ENCODE measurements around the gene C1QB. TPM values are rescaled to one million over a fixed set of nuclear protein-coding genes. Genes with fewer than 3 reads are reported as not detected.

Gene C1QB
- polyA plus RNA-seq, 1 of the 3 experiments (the other 2 are of a cell fraction) = not detected

GRCh38 chr1:22660716-22661241 is 7.7 kb downstream of the C1QB start:
- no peaks in the 10 kb centered on the region for H3K79me2 ChIP-seq (ENCODE audit: insufficient read depth)
- no peaks in the 10 kb centered on the region for H3K36me3 ChIP-seq (replicated peaks in 1 of 2; ENCODE audit: control insufficient read depth in 1 of 2, insufficient read depth in 2 of 2, low read length in 1 of 2)
- WGBS (ENCODE audit: low lambda C conversion rate) = 67% methylated on average over 18 of the region's 19 CpGs
- H2AFZ ChIP-seq (ENCODE audit: low read depth) = no peak overlapping the region
- no peaks in the 10 kb centered on the region for H3K9me3 ChIP-seq
- no peaks in the 10 kb centered on the region for H4K20me1 ChIP-seq (ENCODE audit: insufficient read depth)
- no peak overlapping the region for H3K4me2 ChIP-seq
- TF ChIP-seq TCF12 (IDR thresholded peaks at IDR 0.05) (no peak), RXRA (IDR thresholded peaks at IDR 0.05; ENCODE audit: borderline replicate concordance, low read depth) (no peak), RCOR1 (IDR thresholded peaks at IDR 0.05; ENCODE audit: low read length) (no peak), EZH2phosphoT487 (IDR thresholded peaks at IDR 0.05; ENCODE audit: borderline replicate concordance, low read depth) (no peak), REST (IDR thresholded peaks at IDR 0.05; ENCODE audit: low read depth, low read length) (no peak), FOSL2 (IDR thresholded peaks at IDR 0.05; ENCODE audit: borderline replicate concordance, low read depth) (no peak), EP300 (IDR thresholded peaks at IDR 0.05; ENCODE audit: borderline replicate concordance in 1 of 2, low read depth in 1 of 2, low read length in 1 of 2) (no peak), IRF3 (IDR thresholded peaks at IDR 0.05; ENCODE audit: low read depth, low read length) (no peak), FOXJ3 (CRISPR knock-in tag; IDR thresholded peaks at IDR 0.05) (no peak), USF1 (IDR thresholded peaks at IDR 0.05; ENCODE audit: borderline replicate concordance, low read depth) (no peak), USF2 (IDR thresholded peaks at IDR 0.05; ENCODE audit: borderline replicate concordance, low read depth, low read length) (no peak), GABPA (IDR thresholded peaks at IDR 0.05; ENCODE audit: low read depth) (no peak), CTCF (IDR thresholded peaks at IDR 0.05) (no peak), MXI1 (IDR thresholded peaks at IDR 0.05; ENCODE audit: low read depth, low read length) (no peak), SIN3A (IDR thresholded peaks at IDR 0.05; ENCODE audit: borderline replicate concordance, low read depth, low read length) (no peak), POLR2AphosphoS5 (IDR thresholded peaks at IDR 0.05; ENCODE audit: low read depth, low read length) (no peak), RFX5 (IDR thresholded peaks at IDR 0.05; ENCODE audit: low read length) (no peak), CHD2 (IDR thresholded peaks at IDR 0.05; ENCODE audit: low read length, partially characterized antibody) (no peak)
- no peak for DNase-seq
- H3K9ac ChIP-seq = no peak overlapping the region
- no peak overlapping the region for H3K27ac ChIP-seq (ENCODE audit: low read depth in 2 of 2, low read length in 1 of 2)
- H3K27me3 ChIP-seq (ENCODE audit: insufficient read depth) = peaks cover 26% of the 10 kb centered on the region; the same call in 1 of the 2 replicates
- no peak overlapping the region for H3K4me3 ChIP-seq (ENCODE audit: low read depth in 2 of 2, low read length in 1 of 2)
- no peaks in the 10 kb centered on the region for H3K9me2 ChIP-seq
- POLR2A ChIA-PET = no interaction called here
- CTCF ChIA-PET = interaction anchor here (0.8 to 3.3 kb wide), 3 partner anchors 10 to 303 kb away, joined by 3 to 8 read pairs (median 4); partner anchors contain the start of gene C1QC
- H3K4me1 ChIP-seq (ENCODE audit: control insufficient read depth in 1 of 2, insufficient read depth in 2 of 2, low read depth in 1 of 2, low read length in 1 of 2) = no peaks in the 10 kb centered on the region
- H3F3A ChIP-seq (replicated peaks; ENCODE audit: insufficient read depth) = no peaks in the 10 kb centered on the region

Measured in SK-N-SH (cell line).